Activated CD8-positive, alpha-beta memory T cell treated with anti-CD3 and anti-CD28 coated beads, Interleukin-2, amount 10 ng/mL, durations not matched to agents 7 days and 5 days (primary cell): ENCODE data around the gene RTP2. TPM values are rescaled to one million over a fixed set of nuclear protein-coding genes. Genes with fewer than 3 reads are reported as not detected.

Source experiments
- ATAC-seq: fragments of 150-1000 bp; cut with Tn5 transposase; one replicate; pipeline ENCODE4 v1.10.0; 2021; ENCODE audit warnings: moderate library complexity
- CTCF ChIA-PET: fragments of 350-600 bp; sonication (Branson Sonifier 250); formaldehyde crosslinking; loops from one replicate; lab custom pipeline; 2021; ENCODE audit warnings: antibody characterized with exemption; lab: Charles Lee
- DNase-seq: peaks from one replicate; pipeline ENCODE4 v3.0.0-alpha.2; 2020
- H3K27ac Mint-ChIP-seq: one replicate; pipeline ENCODE4 v1.8.0; 2021; ENCODE audit warnings: mild to moderate bottlenecking, mixed read lengths
- H3K27me3 Mint-ChIP-seq: one replicate; pipeline ENCODE4 v1.8.0; 2021; ENCODE audit warnings: mixed read lengths
- H3K36me3 Mint-ChIP-seq: one replicate; pipeline ENCODE4 v1.8.0; 2021; ENCODE audit warnings: mild to moderate bottlenecking, mixed read lengths
- H3K4me1 Mint-ChIP-seq: one replicate; pipeline ENCODE4 v1.8.0; 2021; ENCODE audit warnings: mixed read lengths
- H3K4me3 Mint-ChIP-seq: one replicate; pipeline ENCODE4 v1.8.0; 2021; ENCODE audit warnings: mild to moderate bottlenecking, moderate library complexity, mixed read lengths
- H3K9me3 Mint-ChIP-seq: one replicate; pipeline ENCODE4 v1.8.0; 2022; ENCODE audit warnings: low read depth, mixed read lengths
- total RNA-seq, 2 experiments: library from RNA; stranded (reverse); gene quantifications; one replicate each; pipeline ENCODE4 v1.2.3, GENCODE V29; 2021

The RTP2 gene
- total RNA-seq, 2 experiments from 2014 or later: not detected

DNA sequence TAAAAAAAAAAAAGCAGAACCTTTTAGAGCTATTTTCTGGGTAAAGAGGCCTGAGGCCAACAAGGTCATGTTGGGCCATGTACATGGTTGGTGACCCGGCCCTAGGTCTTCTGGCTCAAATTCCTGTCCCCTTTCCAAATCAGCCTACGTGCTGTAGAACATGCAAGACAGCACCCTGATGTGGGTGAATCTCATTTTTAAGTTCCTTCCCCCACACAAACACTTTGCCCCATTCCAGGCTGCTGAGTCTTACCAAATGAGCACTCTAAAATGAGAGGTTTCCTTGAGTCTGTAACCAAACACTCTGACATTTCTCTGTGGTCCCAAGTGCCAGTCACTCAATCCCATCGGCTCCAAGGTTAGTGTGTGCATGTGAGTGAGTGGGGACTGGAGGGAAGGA, 33.5 kb upstream of the RTP2 start:
- H3K9me3 Mint-ChIP-seq: no peaks in the 10 kb centered on the region
- CTCF ChIA-PET: interaction anchor here (1.0 to 7.3 kb wide), 3 partner anchors 18 to 1219 kb away, joined by 3 to 391 read pairs (median 57); partner anchors contain the start of gene LPP
- H3K36me3 Mint-ChIP-seq: no peaks in the 10 kb centered on the region
- peaks cover 10% of the 10 kb centered on the region for H3K27me3 Mint-ChIP-seq
- no peak overlapping the region for H3K27ac Mint-ChIP-seq
- peaks cover 29% of the 10 kb centered on the region for H3K4me1 Mint-ChIP-seq
- DNase-seq: no peak
- H3K4me3 Mint-ChIP-seq: no peak overlapping the region
- no peak for ATAC-seq

- Mint-ChIP-seq H3K4me1 (peaks cover 24% of the 10 kb centered on the region), H3K9me3 (no peaks in the 10 kb centered on the region), H3K27me3 (peaks cover 10% of the 10 kb centered on the region), H3K36me3 (no peaks in the 10 kb centered on the region), H3K4me3 (no peak overlapping the region), H3K27ac (no peak overlapping the region)
- CTCF ChIA-PET: interaction anchor here (0.8 to 7.3 kb wide), 3 partner anchors 17 to 1411 kb away, joined by 3 to 391 read pairs (median 3); no protein-coding TSS in a partner anchor
- ATAC-seq (no peak), DNase-seq (no peak)
These were observed 33.0 kb upstream of the RTP2 start for GRCh38 chr3:187735383-187735782.

DNA sequence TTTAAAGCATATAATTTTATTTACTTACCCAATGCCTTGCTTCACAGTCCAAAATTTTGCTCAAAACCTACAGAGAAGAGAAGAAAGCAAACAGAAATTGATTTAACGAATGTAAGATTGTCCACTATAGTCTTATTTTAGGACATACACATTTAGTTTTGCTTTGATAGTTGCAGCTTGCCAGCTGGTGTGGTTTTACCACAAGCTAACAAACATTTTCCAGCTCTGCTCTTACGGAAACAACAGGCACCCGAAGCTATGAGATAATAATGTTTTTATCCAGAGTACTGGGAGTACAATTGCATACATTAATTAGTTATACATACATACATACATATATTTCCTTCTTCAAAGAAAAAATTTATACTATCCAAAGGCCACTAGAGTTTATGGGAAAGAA, 32.5 kb upstream of the RTP2 start:
- no peak for ATAC-seq
- DNase-seq: no peak
- peaks cover 21% of the 10 kb centered on the region for H3K4me1 Mint-ChIP-seq
- H3K36me3 Mint-ChIP-seq: no peaks in the 10 kb centered on the region
- no peaks in the 10 kb centered on the region for H3K9me3 Mint-ChIP-seq
- CTCF ChIA-PET: interaction anchor here (0.7 to 7.3 kb wide), 4 partner anchors 17 to 1412 kb away, joined by 3 to 391 read pairs (median 3); no protein-coding TSS in a partner anchor
- H3K27me3 Mint-ChIP-seq: peaks cover 10% of the 10 kb centered on the region
- H3K4me3 Mint-ChIP-seq: no peak overlapping the region
- no peak overlapping the region for H3K27ac Mint-ChIP-seq

DNA sequence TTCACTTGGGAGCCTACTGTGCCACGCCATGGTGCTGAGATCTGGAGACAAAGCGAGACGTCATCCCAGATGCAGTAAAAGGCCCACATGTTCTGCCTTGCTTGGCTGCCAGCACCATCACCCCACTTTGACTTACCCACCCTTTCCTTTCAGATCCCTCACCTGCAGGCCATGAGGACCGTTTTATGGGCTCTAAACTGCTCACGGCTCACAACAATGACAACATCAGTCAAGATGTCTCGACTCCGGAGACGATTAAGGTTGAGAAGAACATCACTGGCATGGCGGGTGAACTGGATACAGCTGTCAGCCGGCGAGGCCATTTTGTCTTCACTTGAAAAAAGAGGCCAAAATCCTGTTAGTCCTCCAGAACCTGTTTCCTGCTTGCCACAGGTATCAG, 31.0 kb upstream of the RTP2 start:
- H3K27me3 Mint-ChIP-seq: peaks cover 10% of the 10 kb centered on the region
- H3K4me3 Mint-ChIP-seq: no peak overlapping the region
- H3K27ac Mint-ChIP-seq: no peak overlapping the region
- no peaks in the 10 kb centered on the region for H3K36me3 Mint-ChIP-seq
- H3K9me3 Mint-ChIP-seq: no peaks in the 10 kb centered on the region
- no peak for ATAC-seq
- DNase-seq: no peak
- CTCF ChIA-PET: interaction anchor here (0.8 kb wide), 1 partner anchor 19 kb away, joined by 3 read pairs; no protein-coding TSS in a partner anchor
- peaks cover 16% of the 10 kb centered on the region for H3K4me1 Mint-ChIP-seq

- H3K4me3 Mint-ChIP-seq: no peak overlapping the region
- no peak overlapping the region for H3K27ac Mint-ChIP-seq
- no peaks in the 10 kb centered on the region for H3K36me3 Mint-ChIP-seq
- DNase-seq: no peak
- H3K27me3 Mint-ChIP-seq: no peaks in the 10 kb centered on the region
- CTCF ChIA-PET: no interaction called here
- no peaks in the 10 kb centered on the region for H3K4me1 Mint-ChIP-seq
- ATAC-seq: no peak
- H3K9me3 Mint-ChIP-seq: no peaks in the 10 kb centered on the region
These were observed 27.2 kb upstream of the RTP2 start for GRCh38 chr3:187729598-187729997.

GRCh38 chr3:187728940-187729583, 26.7 kb upstream of the RTP2 start:
- DNase-seq: no peak
- CTCF ChIA-PET: no interaction called here
- no peak overlapping the region for H3K4me3 Mint-ChIP-seq
- H3K4me1 Mint-ChIP-seq: no peaks in the 10 kb centered on the region
- ATAC-seq: no peak
- no peaks in the 10 kb centered on the region for H3K9me3 Mint-ChIP-seq
- no peaks in the 10 kb centered on the region for H3K27me3 Mint-ChIP-seq
- H3K36me3 Mint-ChIP-seq: no peaks in the 10 kb centered on the region
- H3K27ac Mint-ChIP-seq: no peak overlapping the region

DNA sequence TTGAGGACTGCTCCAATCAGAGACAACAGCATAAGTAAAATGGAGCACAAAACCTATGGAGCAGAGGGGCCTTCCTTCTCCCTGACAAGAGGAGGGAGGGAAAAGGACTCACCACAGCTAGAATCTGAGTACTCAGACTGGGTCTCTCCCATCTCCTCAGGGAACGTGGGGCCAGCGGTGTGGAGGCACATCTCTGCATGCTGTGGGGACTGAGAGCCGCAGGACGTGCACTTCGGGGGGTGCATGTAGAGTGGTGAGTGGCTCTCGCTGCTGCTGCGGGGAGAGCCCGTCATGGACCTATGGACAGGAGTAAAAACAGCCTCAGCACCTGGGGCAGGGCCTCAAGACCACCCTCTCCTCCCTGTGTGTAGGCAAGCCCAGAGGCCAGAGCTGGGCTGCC, 25.9 kb upstream of the RTP2 start:
- no peak for ATAC-seq
- Mint-ChIP-seq H3K9me3 (no peaks in the 10 kb centered on the region), H3K4me3 (no peak overlapping the region), H3K4me1 (no peaks in the 10 kb centered on the region), H3K36me3 (no peaks in the 10 kb centered on the region), H3K27me3 (no peaks in the 10 kb centered on the region), H3K27ac (no peak overlapping the region)
- no peak for DNase-seq
- CTCF ChIA-PET: no interaction called here

GRCh38 chr3:187726564-187726963, 24.2 kb upstream of the RTP2 start:
- DNase-seq: no peak
- Mint-ChIP-seq H3K27ac (no peak overlapping the region), H3K4me3 (no peak overlapping the region), H3K4me1 (no peaks in the 10 kb centered on the region), H3K27me3 (no peaks in the 10 kb centered on the region), H3K9me3 (no peaks in the 10 kb centered on the region), H3K36me3 (peaks cover 3% of the 10 kb centered on the region)
- no peak for ATAC-seq
- CTCF ChIA-PET: no interaction called here

DNA sequence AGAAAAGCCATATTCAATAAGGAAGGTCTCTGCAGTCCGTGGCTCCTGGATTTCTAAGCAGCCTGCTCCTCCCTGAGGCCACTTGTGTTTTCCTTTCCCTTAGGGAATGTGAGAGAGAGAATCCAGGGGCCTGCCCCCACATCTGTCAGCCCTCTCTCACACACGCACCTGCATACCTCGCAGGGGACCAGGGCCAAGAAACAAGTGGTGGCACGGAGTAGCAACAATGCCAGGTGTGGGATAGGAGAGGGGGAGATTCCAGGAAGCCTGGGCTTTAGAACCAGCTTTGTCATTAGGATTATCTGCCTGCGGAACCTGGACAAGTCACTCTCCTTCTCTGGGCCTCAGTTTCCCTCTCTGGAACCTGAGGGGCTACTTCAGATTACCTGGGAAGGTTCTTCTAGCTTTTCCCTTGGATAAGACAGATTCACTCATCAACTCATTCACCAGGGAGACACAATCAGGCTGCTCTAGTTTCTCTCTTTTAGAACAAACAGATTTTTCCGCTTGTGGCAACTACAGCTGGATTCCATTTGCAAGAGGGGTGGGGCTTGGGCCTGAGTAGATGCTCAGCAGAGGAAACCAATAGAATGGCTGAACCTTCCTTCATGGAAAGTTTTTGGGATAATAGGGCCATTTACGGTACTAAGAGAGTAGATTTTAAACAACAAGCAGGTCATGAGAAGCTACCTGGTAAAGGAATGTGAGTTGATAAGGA, 23.5 kb upstream of the RTP2 start:
- Mint-ChIP-seq H3K36me3 (peaks cover 3% of the 10 kb centered on the region), H3K4me1 (no peaks in the 10 kb centered on the region), H3K9me3 (no peaks in the 10 kb centered on the region), H3K4me3 (no peak overlapping the region), H3K27ac (no peak overlapping the region), H3K27me3 (no peaks in the 10 kb centered on the region)
- CTCF ChIA-PET: no interaction called here
- DNase-seq: no peak
- no peak for ATAC-seq

DNA sequence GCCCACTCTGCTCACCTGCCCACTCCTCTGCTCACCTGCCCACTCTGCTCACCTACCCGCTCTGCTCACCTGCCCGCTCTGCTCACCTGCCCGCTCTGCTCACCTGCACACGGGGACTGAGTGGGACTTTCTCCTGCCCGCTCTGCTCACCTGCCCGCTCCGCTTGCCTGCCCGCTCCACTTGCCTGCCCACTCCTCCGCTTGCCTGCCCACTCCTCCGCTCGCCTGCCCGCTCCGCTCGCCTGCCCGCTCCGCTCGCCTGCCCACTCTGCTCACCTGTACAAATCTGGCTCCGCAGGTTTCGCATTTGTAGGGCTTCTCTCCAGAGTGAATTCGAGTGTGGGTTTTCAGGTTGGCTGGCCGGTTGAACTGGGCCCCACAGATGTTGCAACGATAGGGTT, 22.9 kb upstream of the RTP2 start:
- peaks cover 3% of the 10 kb centered on the region for H3K36me3 Mint-ChIP-seq

GRCh38 chr3:187722206-187722612, 19.9 kb upstream of the RTP2 start:
- Mint-ChIP-seq H3K27ac (no peak overlapping the region), H3K36me3 (peaks cover 3% of the 10 kb centered on the region)

More for the DNA sequence above, 22.9 kb upstream of the RTP2 start:
- H3K4me1 Mint-ChIP-seq: no peaks in the 10 kb centered on the region
- H3K27ac Mint-ChIP-seq: no peak overlapping the region
- no peaks in the 10 kb centered on the region for H3K9me3 Mint-ChIP-seq
- no peak for ATAC-seq
- H3K27me3 Mint-ChIP-seq: no peaks in the 10 kb centered on the region
- CTCF ChIA-PET: no interaction called here
- no peak for DNase-seq
- H3K4me3 Mint-ChIP-seq: no peak overlapping the region

DNA sequence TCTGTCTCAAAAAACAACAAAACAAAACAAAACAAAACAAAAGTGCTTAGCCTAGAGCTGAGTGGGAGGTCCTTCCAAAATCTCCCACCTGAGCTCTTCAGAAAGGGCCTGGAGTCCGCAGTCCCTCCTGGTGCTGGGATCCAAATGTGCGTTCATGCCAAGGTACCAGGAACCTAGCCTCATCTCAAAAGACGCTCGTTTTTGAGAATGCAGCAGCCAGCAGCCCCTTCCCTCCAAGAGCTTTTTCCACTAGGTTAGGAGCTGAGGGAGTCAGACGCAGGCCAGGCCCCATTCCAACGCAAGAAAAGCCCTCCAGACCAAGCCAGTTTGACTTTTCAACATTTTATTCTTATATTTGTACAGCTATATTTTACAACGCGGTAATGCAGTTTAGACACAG, 18.7 kb upstream of the RTP2 start:
- peaks cover 3% of the 10 kb centered on the region for H3K36me3 Mint-ChIP-seq
- H3K4me1 Mint-ChIP-seq: no peaks in the 10 kb centered on the region
- no peaks in the 10 kb centered on the region for H3K27me3 Mint-ChIP-seq
- H3K4me3 Mint-ChIP-seq: no peak overlapping the region
- H3K27ac Mint-ChIP-seq: no peak overlapping the region
- DNase-seq (no peak), ATAC-seq (no peak)
- no peaks in the 10 kb centered on the region for H3K9me3 Mint-ChIP-seq
- CTCF ChIA-PET: interaction anchor here (0.7 to 2.3 kb wide), 2 partner anchors 16 to 42 kb away, joined by 4 to 6 read pairs; no protein-coding TSS in a partner anchor

More at GRCh38 chr3:187722206-187722612, 19.9 kb upstream of the RTP2 start:
- no peaks in the 10 kb centered on the region for H3K27me3 Mint-ChIP-seq
- no peak overlapping the region for H3K4me3 Mint-ChIP-seq
- DNase-seq (no peak), ATAC-seq (no peak)
- CTCF ChIA-PET: interaction anchor here (0.9 to 1.3 kb wide), 2 partner anchors 8 to 17 kb away, joined by 3 to 4 read pairs; no protein-coding TSS in a partner anchor
- H3K4me1 Mint-ChIP-seq: no peaks in the 10 kb centered on the region
- H3K9me3 Mint-ChIP-seq: no peaks in the 10 kb centered on the region

DNA sequence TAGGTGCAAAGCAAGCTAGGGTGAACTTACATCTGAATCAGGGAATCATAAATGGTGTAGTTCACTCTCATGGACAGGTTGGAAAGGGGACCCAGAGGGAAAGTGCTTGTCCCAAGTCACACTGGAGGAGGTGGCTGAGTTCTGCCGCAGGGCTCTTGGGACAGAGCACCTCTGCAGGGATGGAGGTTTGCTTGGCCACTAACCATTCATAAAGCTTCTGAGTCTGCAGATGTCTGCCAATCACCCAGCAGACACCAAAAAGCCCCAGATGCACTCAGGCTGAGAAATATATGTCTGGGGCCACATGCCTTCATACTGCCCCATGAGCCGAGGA, 17.9 kb upstream of the RTP2 start:
- DNase-seq: no peak
- no peak overlapping the region for H3K4me3 Mint-ChIP-seq
- CTCF ChIA-PET: interaction anchor here (2.3 to 2.5 kb wide), 2 partner anchors 41 to 401 kb away, joined by 6 to 15 read pairs; no protein-coding TSS in a partner anchor
- H3K27me3 Mint-ChIP-seq: no peaks in the 10 kb centered on the region
- H3K36me3 Mint-ChIP-seq: peaks cover 3% of the 10 kb centered on the region
- no peaks in the 10 kb centered on the region for H3K4me1 Mint-ChIP-seq
- H3K27ac Mint-ChIP-seq: no peak overlapping the region
- no peaks in the 10 kb centered on the region for H3K9me3 Mint-ChIP-seq
- ATAC-seq: no peak
